K562 (cell line): ENCODE data around the gene DRAXIN. TPM values are rescaled to one million over a fixed set of nuclear protein-coding genes. Genes with fewer than 3 reads are reported as not detected.
A peak's percentile ranks its signal among the peaks of the same experiment; 100 is the strongest.

Experiments used
- ARNT ChIP-seq, 2 experiments: fragments of 450-650 bp; IDR thresholded peaks; 2 replicates each; pipeline ENCODE4 v1.6.1; 2016; ENCODE audit warnings: mild to moderate bottlenecking in 1 of 2
- CREM ChIP-seq: IDR thresholded peaks from 2 replicates; pipeline ENCODE4 v1.6.1; 2014; ENCODE audit warnings: antibody characterized with exemption, low read depth
- DNMT1 ChIP-seq: fragments of 450-650 bp; IDR thresholded peaks from 2 replicates; pipeline ENCODE4 v1.6.1; 2016; ENCODE audit warnings: antibody characterized with exemption, mild to moderate bottlenecking
- FUS ChIP-seq: fragments of 200-400 bp; formaldehyde crosslinking; optimal IDR thresholded peaks from 2 replicates; pipeline ENCODE3; 2017; ENCODE audit warnings: low read depth, low read length
- GABPB1 ChIP-seq: sonication (generic); formaldehyde crosslinking; IDR thresholded peaks from 2 replicates; pipeline ENCODE4 v1.8.0; 2022; ENCODE audit warnings: mild to moderate bottlenecking, missing genetic modification reagents
- GATA2 ChIP-seq: sonication (generic); formaldehyde crosslinking; IDR thresholded peaks from 2 replicates; pipeline ENCODE4 v1.4.0; 2020; ENCODE audit warnings: mild to moderate bottlenecking, missing genetic modification reagents
- GTF2A2 ChIP-seq: IDR thresholded peaks from 2 replicates; pipeline ENCODE4 v1.6.1; 2016; ENCODE audit warnings: mild to moderate bottlenecking, missing genetic modification characterization, missing compliant biosample characterization
- HDAC1 ChIP-seq, 2 experiments: fragments of 450-650 bp; IDR thresholded peaks; 2 replicates each; pipeline ENCODE4 v1.6.1; 2016 to 2017; ENCODE audit warnings: inconsistent platforms in 1 of 2, mild to moderate bottlenecking in 1 of 2, moderate library complexity in 1 of 2
- HNRNPH1 ChIP-seq: fragments of 200-400 bp; formaldehyde crosslinking; optimal IDR thresholded peaks from 2 replicates; pipeline ENCODE3; 2017; ENCODE audit warnings: low read depth, mild to moderate bottlenecking, low read length, moderate library complexity
- KAT2B ChIP-seq: IDR thresholded peaks from one replicate; pipeline ENCODE4 v1.6.1; 2012; ENCODE audit warnings: low read depth, mild to moderate bottlenecking, control low read depth, inconsistent platforms, low read length, moderate library complexity
- MECOM ChIP-seq: fragments of 250-450 bp; sonication (Bioruptor Pico); IDR thresholded peaks from 2 replicates; pipeline ENCODE4 v1.8.0; 2022; ENCODE audit warnings: inconsistent platforms
- NFATC3 ChIP-seq: fragments of 450-650 bp; IDR thresholded peaks from 2 replicates; pipeline ENCODE4 v1.6.1; 2017; ENCODE audit warnings: mild to moderate bottlenecking
- POLR3A ChIP-seq: IDR thresholded peaks from 2 replicates; pipeline ENCODE4 v1.6.1; 2011; ENCODE audit warnings: borderline replicate concordance, mild to moderate bottlenecking, moderate library complexity; ENCODE audit not compliant: insufficient read length, insufficient read depth; ENCODE audit errors: extremely low read depth
- PREB ChIP-seq: sonication (generic); formaldehyde crosslinking; IDR thresholded peaks from 2 replicates; pipeline ENCODE4 v1.8.1; 2023; ENCODE audit warnings: mild to moderate bottlenecking, missing genetic modification reagents
- PRMT5 ChIP-seq: sonication (generic); formaldehyde crosslinking; IDR thresholded peaks from 2 replicates; pipeline ENCODE4 v1.5.0; 2020; ENCODE audit warnings: missing genetic modification reagents
- RFX7 ChIP-seq: fragments of 250-450 bp; sonication (Bioruptor Pico); IDR thresholded peaks from 2 replicates; pipeline ENCODE4 v1.5.1; 2021; ENCODE audit warnings: mild to moderate bottlenecking
- SAFB2 ChIP-seq: fragments of 200-400 bp; formaldehyde crosslinking; IDR thresholded peaks from 2 replicates; pipeline ENCODE4 v1.6.1; 2018; ENCODE audit warnings: borderline replicate concordance, low read length, low read depth, moderate library complexity; ENCODE audit not compliant: severe bottlenecking
- SIRT6 ChIP-seq: IDR thresholded peaks from one replicate; pipeline ENCODE4 v1.6.1; 2012; ENCODE audit warnings: low read depth, mild to moderate bottlenecking, control low read depth, inconsistent platforms, low read length, moderate library complexity
- SRSF7 ChIP-seq: fragments of 200-400 bp; formaldehyde crosslinking; optimal IDR thresholded peaks from 2 replicates; pipeline ENCODE3; 2017; ENCODE audit warnings: mild to moderate bottlenecking, low read depth, low read length
- TFAP4 ChIP-seq: sonication (generic); formaldehyde crosslinking; IDR thresholded peaks from 2 replicates; pipeline ENCODE4 v1.8.0; 2022; ENCODE audit warnings: missing genetic modification reagents, mild to moderate bottlenecking, moderate library complexity, borderline replicate concordance
- WHSC1 ChIP-seq: IDR thresholded peaks from one replicate; pipeline ENCODE4 v1.6.1; 2012; ENCODE audit warnings: low read length, control low read depth, inconsistent platforms
- ZBTB2 ChIP-seq: fragments of 450-650 bp; IDR thresholded peaks from 2 replicates; pipeline ENCODE4 v1.6.1; 2016; ENCODE audit warnings: antibody characterized with exemption
- ZBTB8A ChIP-seq: fragments of 450-650 bp; IDR thresholded peaks from 2 replicates; pipeline ENCODE4 v1.6.1; 2018; ENCODE audit warnings: mild to moderate bottlenecking, moderate library complexity; ENCODE audit not compliant: partially characterized antibody
- ZNF76 ChIP-seq: fragments of 250-450 bp; sonication (Bioruptor Pico); IDR thresholded peaks from 2 replicates; pipeline ENCODE4 v1.4.0; 2020; ENCODE audit warnings: mild to moderate bottlenecking, moderate library complexity, borderline replicate concordance
- polyA plus RNA-seq, 8 experiments: library from polyadenylated mRNA; depleted of rRNA in 4 of 8; stranded (reverse) in 5 of 8; unstranded in 3 of 8; fragments of >200 nt; fragmentation: Nextera tagmentation in 2 of 8; fragmentation: Illumina TruSeq in 1 of 8; extraction: Ambion mirVana in 2 of 8; extraction: Trizol in 1 of 8; gene quantifications; 2 replicates each; pipeline versions ENCODE4 v1.2.1 to v1.2.3, GENCODE V29; 2011 to 2014; ENCODE audit warnings: inconsistent platforms in 1 of 8, missing spikeins in 1 of 8
- total RNA-seq, 7 experiments: library from RNA; depleted of rRNA in 6 of 7; stranded (reverse); fragments of >200 nt in 6 of 7; fragmentation: Illumina TruSeq in 2 of 7; extraction: Trizol in 2 of 7; gene quantifications; 2 replicates each; pipeline versions ENCODE4 v1.2.1 to v1.2.3, GENCODE V29; 2011 to 2021; ENCODE audit warnings: low replicate concordance in 1 of 7
- TF ChIP-seq, protein P1 (sequence below): IDR thresholded peaks from 3 replicates; pipeline ENCODE4 v1.6.1; 2011; ENCODE audit warnings: borderline replicate concordance, mild to moderate bottlenecking; ENCODE audit not compliant: insufficient read length, insufficient read depth

The DRAXIN gene
- total and polyA plus RNA-seq, 9 of the 15 experiments (the other 6 are each of a cell fraction or from before 2014, with no cell fraction given) = 0.01 to 0.04 (median 0.01) TPM; not detected in 6

- peak in 1 of 2 experiments; percentile 74; a peak in 2 of 4 replicates for TF ChIP-seq HDAC1 (IDR thresholded peaks at IDR 0.05)
- no peak for TF ChIP-seq KAT2B
- TF ChIP-seq ZBTB2 = 0 out of 2 replicates have a peak, but pooled peaks have one; percentile 37
- no peak for TF ChIP-seq ZNF76 (CRISPR knock-in tag)
- TF ChIP-seq SAFB2 = no peak
- no peak for TF ChIP-seq CREM
- no peak for TF ChIP-seq TFAP4
- no peak for TF ChIP-seq POLR3A
- TF ChIP-seq PRMT5 (CRISPR knock-in tag) = no peak
- no peak for TF ChIP-seq PREB
- TF ChIP-seq GABPB1 (CRISPR knock-in tag) = 0 out of 2 replicates have a peak, but pooled peaks have one; percentile 40
- TF ChIP-seq NFATC3 = no peak
- TF ChIP-seq MECOM (CRISPR knock-in tag) = peak; percentile 64; the same call in 1 of the 2 replicates
- no peak for TF ChIP-seq FUS
- no peak for TF ChIP-seq WHSC1
- TF ChIP-seq DNMT1 = no peak
- TF ChIP-seq GTF2A2 (tag) = no peak
- TF ChIP-seq SIRT6 = no peak
- TF ChIP-seq GATA2 (CRISPR knock-in tag) = no peak
- no peak for TF ChIP-seq ZBTB8A
- TF ChIP-seq HNRNPH1 = no peak
- TF ChIP-seq ARNT (IDR thresholded peaks at IDR 0.05) = no peak
- TF ChIP-seq RFX7 (CRISPR knock-in tag) = no peak
- no peak for TF ChIP-seq SRSF7
- TF ChIP-seq, protein P1, sequence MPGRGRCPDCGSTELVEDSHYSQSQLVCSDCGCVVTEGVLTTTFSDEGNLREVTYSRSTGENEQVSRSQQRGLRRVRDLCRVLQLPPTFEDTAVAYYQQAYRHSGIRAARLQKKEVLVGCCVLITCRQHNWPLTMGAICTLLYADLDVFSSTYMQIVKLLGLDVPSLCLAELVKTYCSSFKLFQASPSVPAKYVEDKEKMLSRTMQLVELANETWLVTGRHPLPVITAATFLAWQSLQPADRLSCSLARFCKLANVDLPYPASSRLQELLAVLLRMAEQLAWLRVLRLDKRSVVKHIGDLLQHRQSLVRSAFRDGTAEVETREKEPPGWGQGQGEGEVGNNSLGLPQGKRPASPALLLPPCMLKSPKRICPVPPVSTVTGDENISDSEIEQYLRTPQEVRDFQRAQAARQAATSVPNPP = no peak
Measured at GRCh38 chr1:11729498-11730428, 38.3 kb downstream of the DRAXIN start (continued).
